ENCODE measurements around the gene AFF2. TPM values are rescaled to one million over a fixed set of nuclear protein-coding genes. Genes with fewer than 3 reads are reported as not detected.
"Not testable (repeated sequence)": the region's sequence is repeated elsewhere in the genome, so short reads cannot be mapped to it uniquely, and the experiment has no call there.

AFF2 gene
- total RNA-seq, 3 donors from 2014 or later, result 0.29 to 0.63 TPM; not detected in 1

DNA sequence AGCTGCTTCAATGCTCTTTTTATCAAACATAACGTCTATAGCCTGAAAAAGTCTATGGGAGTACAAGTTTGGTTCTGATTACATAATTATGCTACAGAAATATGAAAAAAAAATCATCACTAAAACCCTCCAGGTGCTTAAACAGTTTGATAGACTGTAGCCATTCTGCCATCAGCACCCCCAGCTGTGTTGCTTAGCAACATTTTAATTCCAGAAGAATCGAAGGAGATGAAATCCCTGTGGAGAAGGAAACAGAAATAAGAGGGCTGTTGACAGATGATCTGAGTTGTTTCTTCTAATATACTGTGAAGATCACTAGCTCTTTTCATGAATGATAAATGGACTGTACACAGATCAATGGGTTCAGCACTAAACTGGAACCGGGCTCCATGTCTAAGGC, 402.8 kb downstream of the AFF2 start:
- intact Hi-C loops (cut with DNase I, micrococcal nuclease), result no loop called here
- TF ChIP-seq, protein P1, sequence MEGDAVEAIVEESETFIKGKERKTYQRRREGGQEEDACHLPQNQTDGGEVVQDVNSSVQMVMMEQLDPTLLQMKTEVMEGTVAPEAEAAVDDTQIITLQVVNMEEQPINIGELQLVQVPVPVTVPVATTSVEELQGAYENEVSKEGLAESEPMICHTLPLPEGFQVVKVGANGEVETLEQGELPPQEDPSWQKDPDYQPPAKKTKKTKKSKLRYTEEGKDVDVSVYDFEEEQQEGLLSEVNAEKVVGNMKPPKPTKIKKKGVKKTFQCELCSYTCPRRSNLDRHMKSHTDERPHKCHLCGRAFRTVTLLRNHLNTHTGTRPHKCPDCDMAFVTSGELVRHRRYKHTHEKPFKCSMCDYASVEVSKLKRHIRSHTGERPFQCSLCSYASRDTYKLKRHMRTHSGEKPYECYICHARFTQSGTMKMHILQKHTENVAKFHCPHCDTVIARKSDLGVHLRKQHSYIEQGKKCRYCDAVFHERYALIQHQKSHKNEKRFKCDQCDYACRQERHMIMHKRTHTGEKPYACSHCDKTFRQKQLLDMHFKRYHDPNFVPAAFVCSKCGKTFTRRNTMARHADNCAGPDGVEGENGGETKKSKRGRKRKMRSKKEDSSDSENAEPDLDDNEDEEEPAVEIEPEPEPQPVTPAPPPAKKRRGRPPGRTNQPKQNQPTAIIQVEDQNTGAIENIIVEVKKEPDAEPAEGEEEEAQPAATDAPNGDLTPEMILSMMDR (IDR thresholded peaks at IDR 0.05), result no peak
- Histone ChIP-seq H3K4me1 (ENCODE audit: low read depth) (no peaks in the 10 kb centered on the region), H3K4me3 (no peak overlapping the region), H3K9me3 (no peaks in the 10 kb centered on the region), H3K36me3 (ENCODE audit: low read depth) (no peaks in the 10 kb centered on the region)
- DNase-seq (no peak), ATAC-seq (no peak)

DNA sequence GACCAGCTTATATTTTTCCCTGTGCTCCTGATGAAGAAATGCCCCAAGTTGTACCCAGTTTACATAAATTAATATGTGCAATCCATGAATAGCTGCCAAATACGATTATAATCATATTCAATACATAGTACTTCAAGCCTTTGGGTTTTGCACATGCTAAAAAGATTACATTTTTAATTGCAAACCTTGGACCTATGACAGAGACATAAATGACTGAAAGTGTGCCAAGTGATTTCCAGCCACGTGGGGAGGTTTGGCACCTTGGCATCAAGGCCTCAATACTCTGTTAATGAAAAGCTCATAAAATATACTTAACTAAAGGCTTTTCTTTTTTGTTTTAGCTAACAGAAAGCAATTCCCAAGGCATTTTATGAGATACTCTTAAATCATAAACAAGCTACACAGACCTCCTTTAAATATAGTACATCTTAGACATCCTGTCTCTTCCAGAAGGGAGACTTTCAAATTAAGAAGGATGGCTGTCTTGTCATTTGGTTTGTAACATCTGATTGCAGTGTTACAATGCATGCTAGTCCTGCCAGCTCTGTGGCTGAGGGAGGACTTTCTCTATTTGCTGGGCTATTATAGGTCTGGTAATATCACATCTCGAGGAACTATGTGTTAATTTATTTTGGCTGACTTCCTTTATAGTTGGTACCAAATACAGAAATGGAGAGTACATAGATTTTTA, 404.1 kb downstream of the AFF2 start:
- intact Hi-C loops (cut with DNase I, micrococcal nuclease), result no loop called here

DNA sequence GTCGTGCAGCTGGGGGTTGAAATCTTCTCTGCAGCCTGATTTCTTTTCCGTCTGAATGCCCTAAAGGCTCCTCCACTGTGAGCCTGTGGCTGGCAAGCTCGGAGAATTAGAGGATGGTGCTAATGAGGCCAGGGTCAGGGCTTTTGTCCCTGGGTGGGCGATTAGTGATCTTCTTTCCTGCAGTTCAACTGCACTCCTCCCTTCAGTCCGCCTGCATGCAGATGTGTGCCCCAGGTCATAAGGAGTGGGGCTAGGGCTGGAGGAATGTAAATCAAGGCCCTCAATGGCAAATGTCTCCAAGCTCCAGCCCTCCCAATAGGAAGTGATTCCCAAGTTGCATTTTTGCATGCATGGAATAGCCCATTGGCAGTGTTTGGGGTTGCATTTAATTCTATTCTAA, 405.0 kb downstream of the AFF2 start:
- H3K4me3 ChIP-seq, result no peak overlapping the region
- H3K36me3 ChIP-seq (ENCODE audit: low read depth), result no peaks in the 10 kb centered on the region
- intact Hi-C loops (cut with DNase I, micrococcal nuclease), result no loop called here
- ATAC-seq (no peak), DNase-seq (no peak)
- H3K4me1 ChIP-seq (ENCODE audit: low read depth), result no peaks in the 10 kb centered on the region
- TF ChIP-seq, protein P1 (IDR thresholded peaks at IDR 0.05), result no peak
- no peaks in the 10 kb centered on the region for H3K9me3 ChIP-seq

More for the DNA sequence above, 404.1 kb downstream of the AFF2 start:
- Histone ChIP-seq H3K4me3 (no peak overlapping the region), H3K4me1 (ENCODE audit: low read depth) (no peaks in the 10 kb centered on the region), H3K36me3 (ENCODE audit: low read depth) (no peaks in the 10 kb centered on the region), H3K9me3 (no peaks in the 10 kb centered on the region)
- no peak for ATAC-seq
- no peak for DNase-seq
- TF ChIP-seq, protein P1 (IDR thresholded peaks at IDR 0.05), result no peak

DNA sequence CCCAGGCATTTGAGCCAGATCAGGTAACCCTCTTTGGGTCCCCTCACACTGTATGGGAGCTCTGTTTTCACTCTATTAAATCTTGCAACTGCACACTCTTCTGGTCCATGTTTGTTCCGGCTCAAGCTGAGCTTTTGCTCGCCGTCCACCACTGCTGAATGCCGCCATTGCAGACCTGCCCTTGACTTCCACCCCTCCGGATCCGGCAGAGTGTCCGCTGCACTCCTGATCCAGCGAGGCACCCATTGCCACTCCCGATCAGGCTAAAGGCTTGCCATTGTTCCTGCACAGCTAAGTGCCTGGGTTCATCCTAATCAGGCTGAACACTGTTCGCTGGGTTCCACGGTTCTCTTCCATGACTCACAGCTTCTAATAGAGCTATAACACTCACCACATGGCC, 406.2 kb downstream of the AFF2 start:
- H3K36me3 ChIP-seq (ENCODE audit: low read depth); H3K4me1 ChIP-seq (ENCODE audit: low read depth); H3K4me3 ChIP-seq; H3K9me3 ChIP-seq; ATAC-seq; intact Hi-C loops (cut with DNase I, micrococcal nuclease): not testable (repeated sequence)
- peak in 1 of 3 donors; percentile 36 for DNase-seq

DNA sequence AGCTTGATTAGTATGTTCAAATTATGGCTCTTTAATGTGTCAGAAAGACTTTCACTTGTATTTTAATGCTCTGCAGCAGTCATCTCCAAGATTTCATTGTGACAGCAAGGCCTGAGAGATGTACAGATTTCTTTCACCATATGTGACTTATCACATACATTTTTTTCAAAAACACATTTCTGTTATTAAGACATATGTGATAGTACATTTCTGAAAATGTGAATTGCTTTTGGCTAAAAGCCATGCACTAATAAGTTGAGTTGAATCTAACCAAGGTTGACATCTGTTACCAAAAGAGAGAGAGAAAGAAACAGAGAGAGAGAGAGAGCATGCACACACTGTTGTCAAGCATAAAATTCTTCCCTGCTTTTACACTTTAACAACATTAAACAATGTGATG, 409.3 kb downstream of the AFF2 start:
- Histone ChIP-seq H3K4me1 (ENCODE audit: low read depth) (no peaks in the 10 kb centered on the region), H3K9me3 (no peaks in the 10 kb centered on the region), H3K36me3 (ENCODE audit: low read depth) (no peaks in the 10 kb centered on the region), H3K4me3 (no peak overlapping the region)
- ATAC-seq (no peak), DNase-seq (no peak)
- intact Hi-C loops (cut with DNase I, micrococcal nuclease), result no loop called here
- TF ChIP-seq, protein P1 (IDR thresholded peaks at IDR 0.05), result no peak

DNA sequence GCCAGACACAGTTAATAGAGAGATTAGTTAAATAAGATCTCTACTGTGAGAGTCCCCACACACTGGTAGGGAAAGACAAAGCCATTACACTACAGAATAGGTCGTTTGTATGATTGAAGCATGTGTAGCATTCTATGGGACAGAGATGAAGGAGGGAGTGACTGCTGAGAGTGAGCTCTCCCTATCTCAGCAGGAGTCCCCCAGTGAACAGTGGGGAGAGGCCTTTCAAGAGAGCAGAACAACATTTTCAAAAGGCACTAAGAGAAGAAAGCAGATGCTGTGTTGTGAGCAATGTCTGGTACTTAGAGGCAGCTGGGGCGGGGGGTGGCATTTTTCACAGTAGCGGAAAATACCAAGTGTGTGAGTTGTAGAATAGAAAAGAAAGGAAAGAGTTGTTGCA, 413.6 kb downstream of the AFF2 start:
- H3K36me3 ChIP-seq (ENCODE audit: low read depth), result no peaks in the 10 kb centered on the region
- intact Hi-C loops (cut with DNase I, micrococcal nuclease), result no loop called here
- H3K4me1 ChIP-seq (ENCODE audit: low read depth), result no peaks in the 10 kb centered on the region
- DNase-seq, result no peak
- no peaks in the 10 kb centered on the region for H3K9me3 ChIP-seq
- H3K4me3 ChIP-seq, result no peak overlapping the region
- ATAC-seq, result no peak
- TF ChIP-seq, protein P1 (IDR thresholded peaks at IDR 0.05), result no peak
